ENCODE measurements around the gene DNM3.

The DNM3 gene

GRCh38 chr1:171814692-171815091 lies 26.6 kb upstream of the DNM3 start:
- peak; percentile 40 for DNase-seq (ENCODE audit: extremely low read depth, low read depth)
- no peak for TF ChIP-seq CTCF (IDR thresholded peaks at IDR 0.05; ENCODE audit: low read depth, low read length, missing control alignments)
- no peak overlapping the region for H3K4me3 ChIP-seq (replicated peaks; ENCODE audit: low read depth, low read length)

GRCh38 chr1:171816300-171816901 lies 24.9 kb upstream of the DNM3 start:
- no peak overlapping the region for H3K4me3 ChIP-seq (replicated peaks; ENCODE audit: low read depth, low read length)
- TF ChIP-seq CTCF (IDR thresholded peaks at IDR 0.05; ENCODE audit: low read depth, low read length, missing control alignments): no peak
- DNase-seq (ENCODE audit: extremely low read depth, low read depth): no peak

- peak; percentile 50 for DNase-seq (ENCODE audit: extremely low read depth, low read depth)
- no peak overlapping the region for H3K4me3 ChIP-seq (replicated peaks; ENCODE audit: low read depth, low read length)
- TF ChIP-seq CTCF (IDR thresholded peaks at IDR 0.05; ENCODE audit: low read depth, low read length, missing control alignments): no peak
Observed at GRCh38 chr1:171817511-171818265, 23.6 kb upstream of the DNM3 start.

- TF ChIP-seq CTCF (IDR thresholded peaks at IDR 0.05; ENCODE audit: low read depth, low read length, missing control alignments): no peak
Observed at GRCh38 chr1:171819946-171820345, 21.4 kb upstream of the DNM3 start.

DNA sequence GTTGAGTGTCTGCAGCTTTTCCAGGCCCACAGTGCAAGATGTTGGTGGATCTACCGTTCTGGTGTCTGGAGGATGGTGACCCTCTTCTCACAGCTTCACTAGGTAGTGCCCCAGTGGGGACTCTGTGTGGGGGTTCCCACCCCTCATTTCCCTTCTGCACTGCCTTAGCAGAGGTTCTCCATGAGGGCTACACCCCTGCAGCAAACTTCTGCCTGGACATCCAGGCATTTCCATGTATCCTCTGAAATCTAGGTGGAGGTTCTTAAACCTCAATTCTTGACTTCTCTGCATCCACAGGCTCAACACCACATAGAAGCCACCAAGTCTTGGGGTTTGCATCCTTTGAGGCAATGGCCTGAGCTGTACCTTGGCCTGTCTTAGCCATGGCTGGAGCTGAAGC lies 14.3 kb upstream of the DNM3 start:
- no peak for DNase-seq (ENCODE audit: extremely low read depth, low read depth)
- TF ChIP-seq CTCF (IDR thresholded peaks at IDR 0.05; ENCODE audit: low read depth, low read length, missing control alignments): no peak
- H3K4me3 ChIP-seq (replicated peaks; ENCODE audit: low read depth, low read length): no peak overlapping the region

More at GRCh38 chr1:171819946-171820345, 21.4 kb upstream of the DNM3 start:
- no peak for DNase-seq (ENCODE audit: extremely low read depth, low read depth)
- no peak overlapping the region for H3K4me3 ChIP-seq (replicated peaks; ENCODE audit: low read depth, low read length)

GRCh38 chr1:171828794-171829193 lies 12.5 kb upstream of the DNM3 start:
- no peak for DNase-seq (ENCODE audit: extremely low read depth, low read depth)
- TF ChIP-seq CTCF (IDR thresholded peaks at IDR 0.05; ENCODE audit: low read depth, low read length, missing control alignments): no peak
- no peak overlapping the region for H3K4me3 ChIP-seq (replicated peaks; ENCODE audit: low read depth, low read length)
